Neural cell (in vitro differentiated cells): ENCODE results near the gene PTGER3. TPM values are rescaled to one million over a fixed set of nuclear protein-coding genes. Genes with fewer than 3 reads are reported as not detected.

ENCODE experiments used
- H2AFZ ChIP-seq: fragments of 200-600, 300-800 bp; sonication (generic), shearing (Covaris generic); 2 replicates; pipeline ENCODE4 v1.6.0; 2014; ENCODE audit warnings: low read depth, mild to moderate bottlenecking, antibody characterized with exemption, low read length, moderate library complexity
- H3F3A ChIP-seq: fragments of 200-600 bp; shearing (Covaris generic); 2 replicates; pipeline ENCODE4 v1.6.1; 2016; ENCODE audit warnings: mild to moderate bottlenecking, moderate library complexity, mixed read lengths, antibody characterized with exemption, low read length; ENCODE audit not compliant: insufficient read depth, poor library complexity, severe bottlenecking
- H3K27ac ChIP-seq: fragments of 200-600, 300-800 bp; sonication (generic), shearing (Covaris generic); 2 replicates; pipeline ENCODE4 v1.5.1; 2014; ENCODE audit warnings: mild to moderate bottlenecking, low read length, moderate library complexity
- H3K27me3 ChIP-seq: fragments of 300-800, 200-600 bp; sonication (generic), shearing (Covaris generic); 2 replicates; pipeline ENCODE4 v1.6.0; 2014; ENCODE audit warnings: mild to moderate bottlenecking, low read depth, low read length, moderate library complexity; ENCODE audit not compliant: insufficient read depth
- H3K36me3 ChIP-seq: fragments of 300-800, 200-600 bp; sonication (generic), shearing (Covaris generic); 2 replicates; pipeline ENCODE4 v1.5.1; 2014; ENCODE audit warnings: mild to moderate bottlenecking, antibody characterized with exemption, low read length, moderate library complexity; ENCODE audit not compliant: insufficient read depth
- H3K4me2 ChIP-seq: fragments of 300-800, 200-600 bp; sonication (generic), shearing (Covaris generic); 2 replicates; pipeline ENCODE4 v1.6.0; 2014; ENCODE audit warnings: mild to moderate bottlenecking, low read length
- H3K4me3 ChIP-seq: fragments of 300-800, 200-600 bp; sonication (generic), shearing (Covaris generic); 2 replicates; pipeline ENCODE4 v1.5.1; 2014; ENCODE audit warnings: mild to moderate bottlenecking, low read length, moderate library complexity
- H3K79me2 ChIP-seq: fragments of 200-600 bp; shearing (Covaris generic); replicated peaks from 2 replicates; pipeline ENCODE4 v1.6.0; 2014; ENCODE audit warnings: mild to moderate bottlenecking, low read length, moderate library complexity; ENCODE audit not compliant: insufficient read depth
- H3K9ac ChIP-seq: fragments of 300-800, 200-600 bp; sonication (generic), shearing (Covaris generic); 2 replicates; pipeline ENCODE4 v1.6.1; 2016; ENCODE audit warnings: mild to moderate bottlenecking, low read length, mixed read lengths
- H3K9me2 ChIP-seq: fragments of 200-600 bp; shearing (Covaris generic); 2 replicates; pipeline ENCODE4 v1.6.1; 2016; ENCODE audit warnings: mild to moderate bottlenecking, low read length, mixed read lengths; ENCODE audit not compliant: insufficient read depth
- H3K9me3 ChIP-seq: fragments of 200-600, 300-800 bp; sonication (generic), shearing (Covaris generic); 2 replicates; pipeline ENCODE4 v1.6.1; 2016; ENCODE audit warnings: mild to moderate bottlenecking, mixed run types, low read length, moderate library complexity, mixed read lengths
- H4K20me1 ChIP-seq: fragments of 200-600 bp; shearing (Covaris generic); 2 replicates; pipeline ENCODE4 v1.6.1; 2016; ENCODE audit warnings: mild to moderate bottlenecking, mixed run types; ENCODE audit not compliant: insufficient read depth
- EP300 ChIP-seq: fragments of 450-650 bp; conservative IDR thresholded peaks from 2 replicates; pipeline ENCODE4 v1.6.1; 2014; ENCODE audit warnings: antibody characterized with exemption, mild to moderate bottlenecking, moderate library complexity; ENCODE audit not compliant: poor library complexity, severe bottlenecking
- EZH2 ChIP-seq: fragments of 200-600, 300-800 bp; shearing (Covaris generic), sonication (generic); IDR thresholded peaks from 2 replicates; pipeline ENCODE4 v1.6.1; 2014; ENCODE audit warnings: antibody characterized with exemption, low read length, borderline replicate concordance, mild to moderate bottlenecking; ENCODE audit not compliant: insufficient read depth, poor library complexity, severe bottlenecking
- MXI1 ChIP-seq: fragments of 450-650 bp; conservative IDR thresholded peaks from 2 replicates; pipeline ENCODE4 v1.6.1; 2014; ENCODE audit warnings: antibody characterized with exemption, mild to moderate bottlenecking; ENCODE audit not compliant: poor library complexity, severe bottlenecking
- POLR2AphosphoS5 ChIP-seq: IDR thresholded peaks from 2 replicates; pipeline ENCODE4 v1.6.1; 2012
- RAD21 ChIP-seq: fragments of 450-650 bp; conservative IDR thresholded peaks from 2 replicates; pipeline ENCODE4 v1.6.1; 2014; ENCODE audit warnings: antibody characterized with exemption, mild to moderate bottlenecking, moderate library complexity
- REST ChIP-seq: IDR thresholded peaks from 2 replicates; pipeline ENCODE4 v1.6.1; 2012; ENCODE audit warnings: borderline replicate concordance
- SMC3 ChIP-seq: fragments of 450-650 bp; conservative IDR thresholded peaks from 2 replicates; pipeline ENCODE4 v1.6.1; 2014; ENCODE audit warnings: antibody characterized with exemption, mild to moderate bottlenecking, moderate library complexity; ENCODE audit not compliant: poor library complexity
- TAF1 ChIP-seq: IDR thresholded peaks from 2 replicates; pipeline ENCODE4 v1.6.1; 2012; ENCODE audit warnings: low read depth
- polyA plus RNA-seq: library from polyadenylated mRNA; depleted of rRNA; stranded (reverse); fragments of >200 nt; gene quantifications from 2 replicates; pipeline ENCODE4 v1.2.3, GENCODE V29; 2014
- TF ChIP-seq, protein P1 (sequence below): fragments of 450-650 bp; IDR thresholded peaks from 2 replicates; pipeline ENCODE4 v1.5.1; 2014; ENCODE audit warnings: antibody characterized with exemption, mild to moderate bottlenecking, moderate library complexity; ENCODE audit not compliant: poor library complexity, severe bottlenecking

Gene PTGER3
- polyA plus RNA-seq, 1 donor from 2014 or later: 1.7 TPM

DNA sequence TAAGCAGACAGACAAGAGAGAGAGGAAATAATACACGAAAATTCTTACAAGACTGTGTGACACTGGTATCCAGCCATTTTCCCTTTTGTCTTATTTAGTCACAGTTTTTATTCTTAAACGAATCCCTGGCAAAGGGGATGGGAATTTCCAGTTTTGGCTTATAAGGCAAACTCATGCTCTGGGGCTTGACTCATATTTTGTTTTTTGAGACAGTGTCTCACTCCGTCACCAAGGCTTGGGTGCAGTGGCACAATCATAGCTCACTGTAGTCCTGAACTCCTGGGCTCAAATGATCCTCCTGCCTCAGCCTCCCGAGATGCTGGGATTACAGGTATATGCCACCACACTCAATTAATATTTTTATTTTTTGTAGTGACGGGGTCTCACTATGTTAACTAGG lies 31.9 kb downstream of the PTGER3 start:
- Histone ChIP-seq H3K27ac (no peak overlapping the region), H3K9me3 (no peaks in the 10 kb centered on the region), H3F3A (no peaks in the 10 kb centered on the region), H3K9ac (no peak overlapping the region), H3K9me2 (no peaks in the 10 kb centered on the region), H4K20me1 (no peaks in the 10 kb centered on the region), H3K27me3 (no peaks in the 10 kb centered on the region), H3K36me3 (no peaks in the 10 kb centered on the region), H3K4me2 (no peak overlapping the region), H2AFZ (no peak overlapping the region), H3K79me2 (no peaks in the 10 kb centered on the region), H3K4me3 (no peak overlapping the region)
- TF ChIP-seq REST: no peak
- TF ChIP-seq SMC3: no peak
- TF ChIP-seq EP300: no peak
- no peak for TF ChIP-seq MXI1
- no peak for TF ChIP-seq EZH2
- TF ChIP-seq POLR2AphosphoS5: no peak
- TF ChIP-seq, protein P1, sequence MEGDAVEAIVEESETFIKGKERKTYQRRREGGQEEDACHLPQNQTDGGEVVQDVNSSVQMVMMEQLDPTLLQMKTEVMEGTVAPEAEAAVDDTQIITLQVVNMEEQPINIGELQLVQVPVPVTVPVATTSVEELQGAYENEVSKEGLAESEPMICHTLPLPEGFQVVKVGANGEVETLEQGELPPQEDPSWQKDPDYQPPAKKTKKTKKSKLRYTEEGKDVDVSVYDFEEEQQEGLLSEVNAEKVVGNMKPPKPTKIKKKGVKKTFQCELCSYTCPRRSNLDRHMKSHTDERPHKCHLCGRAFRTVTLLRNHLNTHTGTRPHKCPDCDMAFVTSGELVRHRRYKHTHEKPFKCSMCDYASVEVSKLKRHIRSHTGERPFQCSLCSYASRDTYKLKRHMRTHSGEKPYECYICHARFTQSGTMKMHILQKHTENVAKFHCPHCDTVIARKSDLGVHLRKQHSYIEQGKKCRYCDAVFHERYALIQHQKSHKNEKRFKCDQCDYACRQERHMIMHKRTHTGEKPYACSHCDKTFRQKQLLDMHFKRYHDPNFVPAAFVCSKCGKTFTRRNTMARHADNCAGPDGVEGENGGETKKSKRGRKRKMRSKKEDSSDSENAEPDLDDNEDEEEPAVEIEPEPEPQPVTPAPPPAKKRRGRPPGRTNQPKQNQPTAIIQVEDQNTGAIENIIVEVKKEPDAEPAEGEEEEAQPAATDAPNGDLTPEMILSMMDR: no peak
- no peak for TF ChIP-seq RAD21
- no peak for TF ChIP-seq TAF1

DNA sequence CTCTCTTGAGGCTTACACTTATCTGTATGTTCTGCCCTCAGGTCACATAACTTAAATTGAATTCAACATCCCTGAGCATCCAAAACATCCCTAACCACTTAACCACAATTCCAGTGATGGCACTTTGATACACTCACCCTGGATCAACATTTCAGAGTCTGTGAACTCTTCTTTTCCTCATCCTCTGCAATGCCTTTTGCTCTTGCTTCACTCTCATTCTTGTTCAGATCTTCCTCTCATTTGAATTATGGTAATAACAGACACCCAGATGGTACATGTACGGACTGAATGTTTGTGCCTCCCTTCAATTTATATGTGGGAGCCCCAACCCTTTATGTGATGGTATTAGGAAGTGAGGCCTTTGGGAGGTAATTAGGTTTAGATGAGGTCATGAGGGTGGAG lies 33.4 kb downstream of the PTGER3 start:
- H3K4me2 ChIP-seq: no peak overlapping the region
- H3K9me2 ChIP-seq: no peaks in the 10 kb centered on the region
- no peaks in the 10 kb centered on the region for H3F3A ChIP-seq
- no peak overlapping the region for H3K9ac ChIP-seq
- no peaks in the 10 kb centered on the region for H3K27me3 ChIP-seq
- no peak overlapping the region for H3K4me3 ChIP-seq
- no peaks in the 10 kb centered on the region for H4K20me1 ChIP-seq
- no peaks in the 10 kb centered on the region for H3K9me3 ChIP-seq
- TF ChIP-seq SMC3 (no peak), RAD21 (no peak), MXI1 (no peak), TAF1 (no peak), EZH2 (no peak), POLR2AphosphoS5 (no peak), EP300 (no peak), REST (no peak)
- TF ChIP-seq, protein P1: no peak
- H2AFZ ChIP-seq: no peak overlapping the region
- no peak overlapping the region for H3K27ac ChIP-seq
- H3K36me3 ChIP-seq: no peaks in the 10 kb centered on the region
- no peaks in the 10 kb centered on the region for H3K79me2 ChIP-seq
